NCI-H2029 treated with DMSO at 0.1 percent for 48 hours (cell line): ENCODE results near the gene DOCK2.
A peak's percentile ranks its signal among the peaks of the same experiment; 100 is the strongest.
"Not testable (repeated sequence)": the region's sequence is repeated elsewhere in the genome, so short reads cannot be mapped to it uniquely, and the experiment has no call there.

Source experiments
- DNase-seq: peaks from one replicate; lab custom pipeline; 2025; lab: John Stamatoyannopoulos, UW

The DOCK2 gene

GRCh38 chr5:169637085-169637548 is at the start of gene DOCK2:
DOCK2 (plus strand) TSS chr5:169637275; CDS start chr5:169637327, 52 bp downstream.
- DNase-seq: no peak

- DNase-seq: no peak
Measured at GRCh38 chr5:169590602-169591001, 46.5 kb upstream of the DOCK2 start.

GRCh38 chr5:169591636-169592035 is 45.4 kb upstream of the DOCK2 start:
- no peak for DNase-seq

- no peak for DNase-seq
Measured at GRCh38 chr5:169592937-169593650, 44.0 kb upstream of the DOCK2 start.

- DNase-seq: no peak
Measured at GRCh38 chr5:169595172-169595820, 41.8 kb upstream of the DOCK2 start.

- DNase-seq: no peak
Measured at GRCh38 chr5:169599451-169599850, 37.6 kb upstream of the DOCK2 start.

GRCh38 chr5:169602535-169602934 is 34.5 kb upstream of the DOCK2 start:
- DNase-seq: no peak

- no peak for DNase-seq
Measured at GRCh38 chr5:169606279-169606678, 30.8 kb upstream of the DOCK2 start.

GRCh38 chr5:169607882-169608281 is 29.2 kb upstream of the DOCK2 start:
- DNase-seq: no peak

- DNase-seq: no peak
Measured at GRCh38 chr5:169609716-169610115, 27.4 kb upstream of the DOCK2 start.

- no peak for DNase-seq
Measured at GRCh38 chr5:169610606-169611005, 26.5 kb upstream of the DOCK2 start.

- DNase-seq: no peak
Measured at GRCh38 chr5:169615561-169615960, 21.5 kb upstream of the DOCK2 start.

GRCh38 chr5:169624307-169624706 is 12.8 kb upstream of the DOCK2 start:
- DNase-seq: not testable (repeated sequence)

- no peak for DNase-seq
Measured at GRCh38 chr5:169626779-169627178, 10.3 kb upstream of the DOCK2 start.

- DNase-seq: no peak
Measured at GRCh38 chr5:169627551-169627950, 9.5 kb upstream of the DOCK2 start.

GRCh38 chr5:169628892-169629291 is 8.2 kb upstream of the DOCK2 start:
- DNase-seq: no peak

- no peak for DNase-seq
Measured at GRCh38 chr5:169629847-169630548, 7.1 kb upstream of the DOCK2 start.

- no peak for DNase-seq
Measured at GRCh38 chr5:169631360-169631759, 5.7 kb upstream of the DOCK2 start.

- DNase-seq: no peak
Measured at GRCh38 chr5:169632946-169633345, 4.1 kb upstream of the DOCK2 start.

GRCh38 chr5:169634606-169635005 is 2.5 kb upstream of the DOCK2 start:
- no peak for DNase-seq

GRCh38 chr5:169635936-169636335 is 1.1 kb upstream of the DOCK2 start:
- no peak for DNase-seq

- DNase-seq: peak; percentile 18
Measured at GRCh38 chr5:169636477-169637084, 494 bp upstream of the DOCK2 start.
